BLaER1 (cell line): ENCODE data around the gene KIF20B.

Experiments used
- H3K27ac ChIP-seq: shearing (Covaris generic); formaldehyde crosslinking; 2 replicates; pipeline ENCODE4 v1.8.1; 2022
- H3K27me3 ChIP-seq: shearing (Covaris generic); formaldehyde crosslinking; 2 replicates; pipeline ENCODE4 v1.8.1; 2022
- H3K36me3 ChIP-seq: shearing (Covaris generic); formaldehyde crosslinking; 2 replicates; pipeline ENCODE4 v1.8.1; 2022
- H3K4me1 ChIP-seq: shearing (Covaris generic); formaldehyde crosslinking; 2 replicates; pipeline ENCODE4 v1.8.1; 2022
- H3K4me2 ChIP-seq: shearing (Covaris generic); formaldehyde crosslinking; 2 replicates; pipeline ENCODE4 v1.8.1; 2022
- H3K4me3 ChIP-seq: shearing (Covaris generic); formaldehyde crosslinking; 2 replicates; pipeline ENCODE4 v1.8.1; 2022
- H3K9ac ChIP-seq: shearing (Covaris generic); formaldehyde crosslinking; 2 replicates; pipeline ENCODE4 v1.8.1; 2022
- H3K9me3 ChIP-seq: shearing (Covaris generic); formaldehyde crosslinking; 2 replicates; pipeline ENCODE4 v1.8.1; 2022
- H4K20me1 ChIP-seq: shearing (Covaris generic); formaldehyde crosslinking; 2 replicates; pipeline ENCODE4 v1.8.1; 2022
- Cebpa-rat ChIP-seq: shearing (Covaris generic); IDR thresholded peaks from 2 replicates; pipeline ENCODE4 v1.8.1; 2022

KIF20B gene, protein sequence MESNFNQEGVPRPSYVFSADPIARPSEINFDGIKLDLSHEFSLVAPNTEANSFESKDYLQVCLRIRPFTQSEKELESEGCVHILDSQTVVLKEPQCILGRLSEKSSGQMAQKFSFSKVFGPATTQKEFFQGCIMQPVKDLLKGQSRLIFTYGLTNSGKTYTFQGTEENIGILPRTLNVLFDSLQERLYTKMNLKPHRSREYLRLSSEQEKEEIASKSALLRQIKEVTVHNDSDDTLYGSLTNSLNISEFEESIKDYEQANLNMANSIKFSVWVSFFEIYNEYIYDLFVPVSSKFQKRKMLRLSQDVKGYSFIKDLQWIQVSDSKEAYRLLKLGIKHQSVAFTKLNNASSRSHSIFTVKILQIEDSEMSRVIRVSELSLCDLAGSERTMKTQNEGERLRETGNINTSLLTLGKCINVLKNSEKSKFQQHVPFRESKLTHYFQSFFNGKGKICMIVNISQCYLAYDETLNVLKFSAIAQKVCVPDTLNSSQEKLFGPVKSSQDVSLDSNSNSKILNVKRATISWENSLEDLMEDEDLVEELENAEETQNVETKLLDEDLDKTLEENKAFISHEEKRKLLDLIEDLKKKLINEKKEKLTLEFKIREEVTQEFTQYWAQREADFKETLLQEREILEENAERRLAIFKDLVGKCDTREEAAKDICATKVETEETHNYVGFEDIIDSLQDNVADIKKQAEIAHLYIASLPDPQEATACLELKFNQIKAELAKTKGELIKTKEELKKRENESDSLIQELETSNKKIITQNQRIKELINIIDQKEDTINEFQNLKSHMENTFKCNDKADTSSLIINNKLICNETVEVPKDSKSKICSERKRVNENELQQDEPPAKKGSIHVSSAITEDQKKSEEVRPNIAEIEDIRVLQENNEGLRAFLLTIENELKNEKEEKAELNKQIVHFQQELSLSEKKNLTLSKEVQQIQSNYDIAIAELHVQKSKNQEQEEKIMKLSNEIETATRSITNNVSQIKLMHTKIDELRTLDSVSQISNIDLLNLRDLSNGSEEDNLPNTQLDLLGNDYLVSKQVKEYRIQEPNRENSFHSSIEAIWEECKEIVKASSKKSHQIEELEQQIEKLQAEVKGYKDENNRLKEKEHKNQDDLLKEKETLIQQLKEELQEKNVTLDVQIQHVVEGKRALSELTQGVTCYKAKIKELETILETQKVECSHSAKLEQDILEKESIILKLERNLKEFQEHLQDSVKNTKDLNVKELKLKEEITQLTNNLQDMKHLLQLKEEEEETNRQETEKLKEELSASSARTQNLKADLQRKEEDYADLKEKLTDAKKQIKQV (N-terminal part only)

GRCh38 chr10:89701242-89702120 is at the start of gene KIF20B:
Gene KIF20B, plus strand, starts transcription at chr10:89701590. Its CDS starts 3,705 bp downstream, at chr10:89705295.
- Histone ChIP-seq H3K4me2 (peak within 1 kb of the TSS; percentile 93), H3K36me3 (peaks cover 16% of the 10 kb centered on the region; the same call in 1 of the 2 replicates), H3K9me3 (no peaks in the 10 kb centered on the region), H4K20me1 (no peaks in the 10 kb centered on the region), H3K27me3 (no peaks in the 10 kb centered on the region), H3K27ac (peak within 1 kb of the TSS; percentile 82), H3K4me3 (peak within 1 kb of the TSS; percentile 88), H3K9ac (peak within 1 kb of the TSS; percentile 86), H3K4me1 (peaks cover 44% of the 10 kb centered on the region)
- TF ChIP-seq Cebpa-rat, result no peak

DNA sequence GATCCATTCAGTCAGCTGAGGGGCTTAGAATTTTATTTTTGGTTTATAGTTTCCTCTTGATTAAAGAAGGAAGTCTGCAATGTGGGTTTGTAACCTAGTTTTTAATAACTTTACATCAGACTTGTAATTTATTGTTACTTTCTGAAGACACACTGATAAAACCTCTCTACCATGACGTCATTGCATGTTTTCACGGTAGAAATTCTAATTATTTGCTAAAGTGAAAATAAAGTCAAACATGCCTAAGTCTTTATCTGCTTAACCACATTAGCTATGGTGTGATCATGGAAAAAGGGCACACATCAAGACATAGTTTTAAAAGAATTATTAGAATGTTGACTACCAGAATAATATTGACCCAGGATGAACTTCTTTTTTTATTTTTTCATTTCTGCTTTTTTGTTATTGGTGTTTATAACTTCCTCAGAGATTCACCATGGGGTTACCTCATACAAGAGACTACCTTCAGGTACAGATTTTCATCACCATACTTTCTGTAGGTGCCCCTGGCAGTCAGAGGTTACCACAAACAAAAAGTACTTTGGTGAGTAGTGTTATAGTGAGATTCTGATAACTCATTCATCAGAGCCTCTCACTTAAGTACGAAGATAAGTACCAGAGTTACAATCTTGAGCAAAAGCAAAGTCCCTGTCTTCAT is 49.3 kb upstream of the KIF20B start:
- no peak overlapping the region for H3K9ac ChIP-seq
- peak overlapping the region; percentile 31 for H3K4me2 ChIP-seq
- H3K27ac ChIP-seq, result no peak overlapping the region

DNA sequence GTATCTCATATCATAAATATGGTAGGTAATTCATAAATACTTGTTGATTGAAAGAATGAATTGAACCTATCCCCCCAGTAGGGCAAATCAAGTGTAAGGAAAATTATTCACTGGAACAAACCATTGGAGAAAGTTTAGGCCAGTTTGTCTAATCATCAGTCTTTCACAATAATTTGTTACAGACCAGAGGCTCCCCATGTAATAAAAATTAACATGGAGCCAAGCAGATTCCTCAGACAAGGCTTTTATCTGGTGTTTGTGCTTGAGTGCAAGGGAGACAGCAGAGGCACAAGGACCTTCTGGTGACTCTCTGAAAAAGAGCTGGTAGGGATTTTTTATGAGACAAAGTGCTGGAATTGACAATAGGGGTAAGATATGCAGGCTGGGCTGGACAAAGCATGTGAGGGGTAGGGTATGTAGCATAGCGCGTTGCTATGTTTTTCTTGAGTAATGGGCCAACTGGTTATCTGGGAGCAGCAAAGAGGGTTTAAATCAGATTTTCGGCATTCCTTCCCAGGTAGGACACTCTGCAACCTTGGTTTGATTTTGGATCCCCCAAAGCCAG is 48.5 kb upstream of the KIF20B start:
- no peak for TF ChIP-seq Cebpa-rat
- Histone ChIP-seq H3K4me1 (peaks cover 31% of the 10 kb centered on the region), H3K9me3 (peaks cover 16% of the 10 kb centered on the region), H3K4me3 (no peak overlapping the region), H3K27ac (no peak overlapping the region), H3K9ac (no peak overlapping the region), H3K27me3 (no peaks in the 10 kb centered on the region), H3K36me3 (no peaks in the 10 kb centered on the region), H3K4me2 (peak overlapping the region; percentile 60), H4K20me1 (no peaks in the 10 kb centered on the region)

More for the DNA sequence above, 49.3 kb upstream of the KIF20B start:
- Histone ChIP-seq H3K4me3 (no peak overlapping the region), H3K4me1 (peaks cover 31% of the 10 kb centered on the region), H3K9me3 (peaks cover 16% of the 10 kb centered on the region), H3K27me3 (no peaks in the 10 kb centered on the region), H3K36me3 (no peaks in the 10 kb centered on the region), H4K20me1 (no peaks in the 10 kb centered on the region)
- no peak for TF ChIP-seq Cebpa-rat

DNA sequence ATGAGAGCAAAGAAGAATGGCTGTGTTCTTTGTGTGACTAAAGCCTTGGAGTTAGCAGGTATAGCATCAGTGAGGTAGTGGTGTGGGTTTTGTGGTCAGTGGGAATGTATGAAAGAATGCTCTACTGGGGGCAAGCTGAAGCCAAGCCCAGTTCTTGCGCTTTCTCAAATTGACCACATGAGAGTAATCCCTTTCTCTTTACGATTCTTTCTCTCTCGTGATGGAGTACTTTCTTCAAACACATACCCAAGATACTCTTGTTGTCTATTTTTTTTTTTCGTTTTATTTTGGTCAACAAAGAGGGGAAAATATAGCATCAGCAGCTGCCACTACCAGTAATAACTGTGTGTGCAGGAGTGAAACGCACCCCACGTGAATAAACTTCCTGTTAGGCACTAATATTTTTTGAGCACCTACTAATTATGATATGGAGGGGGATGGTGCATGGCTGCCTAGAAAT is 48.0 kb upstream of the KIF20B start:
- Histone ChIP-seq H3K4me1 (peaks cover 31% of the 10 kb centered on the region), H3K9ac (no peak overlapping the region), H3K36me3 (no peaks in the 10 kb centered on the region), H3K4me3 (no peak overlapping the region), H4K20me1 (no peaks in the 10 kb centered on the region), H3K4me2 (peak overlapping the region; percentile 60), H3K27ac (no peak overlapping the region), H3K9me3 (peaks cover 16% of the 10 kb centered on the region), H3K27me3 (no peaks in the 10 kb centered on the region)
- no peak for TF ChIP-seq Cebpa-rat

GRCh38 chr10:89655722-89656121 is 45.7 kb upstream of the KIF20B start:
- Histone ChIP-seq H3K27ac (no peak overlapping the region), H3K4me2 (no peak overlapping the region), H3K4me3 (no peak overlapping the region), H3K27me3 (no peaks in the 10 kb centered on the region), H3K36me3 (no peaks in the 10 kb centered on the region), H3K4me1 (peaks cover 31% of the 10 kb centered on the region), H4K20me1 (no peaks in the 10 kb centered on the region), H3K9ac (no peak overlapping the region), H3K9me3 (peaks cover 16% of the 10 kb centered on the region)
- TF ChIP-seq Cebpa-rat, result no peak

DNA sequence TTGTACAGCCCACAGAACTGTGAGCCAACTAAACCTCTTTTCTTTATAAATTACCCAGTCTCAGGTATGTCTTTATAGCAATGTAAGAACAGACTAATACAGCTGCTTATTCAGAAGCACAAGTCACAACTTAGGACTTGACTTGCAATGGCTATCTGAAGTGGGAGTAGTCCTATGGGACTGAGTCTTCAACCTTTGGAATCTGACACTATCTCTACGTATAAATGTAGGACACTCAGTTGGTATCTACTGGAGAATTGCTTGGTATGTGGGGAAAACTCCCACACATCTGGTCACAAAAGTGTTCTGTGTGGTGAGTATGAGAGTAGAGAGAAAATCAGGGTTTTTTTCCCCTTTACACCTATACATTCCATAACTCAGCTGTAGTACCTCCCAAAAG is 44.1 kb upstream of the KIF20B start:
- TF ChIP-seq Cebpa-rat, result no peak
- Histone ChIP-seq H3K36me3 (no peaks in the 10 kb centered on the region), H4K20me1 (no peaks in the 10 kb centered on the region), H3K27me3 (no peaks in the 10 kb centered on the region), H3K27ac (no peak overlapping the region), H3K4me3 (no peak overlapping the region), H3K4me1 (peaks cover 22% of the 10 kb centered on the region), H3K9ac (no peak overlapping the region), H3K9me3 (peaks cover 16% of the 10 kb centered on the region), H3K4me2 (no peak overlapping the region)

GRCh38 chr10:89659143-89660131 is 42.0 kb upstream of the KIF20B start:
- H3K27me3 ChIP-seq, result no peaks in the 10 kb centered on the region

More at GRCh38 chr10:89659143-89660131, 42.0 kb upstream of the KIF20B start:
- Histone ChIP-seq H3K36me3 (no peaks in the 10 kb centered on the region), H3K4me3 (no peak overlapping the region), H3K9me3 (peaks cover 16% of the 10 kb centered on the region), H3K4me2 (no peak overlapping the region), H3K27ac (no peak overlapping the region), H3K4me1 (0 out of 2 replicates have a peak, but pooled peaks cover under 1% of the 10 kb centered on the region), H3K9ac (no peak overlapping the region), H4K20me1 (no peaks in the 10 kb centered on the region)
- no peak for TF ChIP-seq Cebpa-rat
